Globus pallidus (tissue), 1 donor: ENCODE measurements around the gene TROAP.
A peak's percentile ranks its signal among the peaks of the same experiment; 100 is the strongest.

Source experiments
- DNase-seq: peaks from one replicate; pipeline ENCODE4 v3.0.0-alpha.2; 2015; ENCODE audit warnings: low spot score

The TROAP gene

DNA sequence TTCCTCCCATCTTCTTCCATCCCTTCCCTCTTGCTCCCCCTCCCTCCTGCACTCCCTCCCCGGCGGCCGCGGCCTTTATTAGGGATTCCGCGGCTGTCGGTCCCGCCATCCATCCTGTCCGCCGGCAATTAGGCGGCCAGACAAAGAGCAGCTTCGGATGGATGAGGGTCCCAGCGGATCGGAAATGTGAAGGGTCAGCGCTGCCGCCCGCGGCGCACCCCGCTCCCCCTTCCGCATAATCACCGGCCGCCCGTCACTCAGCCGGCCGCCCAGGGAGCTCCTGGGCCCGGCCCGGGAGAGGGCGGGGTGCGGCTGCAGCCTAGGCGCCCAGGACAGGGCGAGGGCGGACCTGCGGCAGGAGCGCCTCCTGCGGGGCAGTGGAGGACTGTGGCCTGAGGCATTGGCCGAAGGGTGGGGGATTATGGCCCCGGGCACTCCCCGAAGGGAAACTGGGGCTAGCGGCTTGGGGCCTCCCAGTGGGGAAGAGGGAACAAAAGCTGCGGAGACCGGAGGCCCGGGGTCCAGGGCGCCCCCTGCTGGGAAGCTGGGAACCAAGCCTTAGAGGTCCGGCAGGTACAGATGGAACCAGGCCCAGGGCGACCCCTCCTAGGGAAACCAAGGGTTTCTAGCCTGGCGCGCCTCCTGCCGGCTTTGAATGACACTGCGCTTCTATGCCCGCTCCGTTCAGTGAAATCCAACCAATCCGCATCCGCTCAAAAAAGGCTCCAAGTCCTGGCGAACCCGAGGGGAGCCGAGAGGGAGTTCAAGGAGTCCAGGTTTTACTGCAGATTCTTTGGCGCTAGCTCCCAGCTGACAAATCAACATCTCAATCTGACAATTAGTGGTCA is 19.2 kb downstream of the TROAP start:
- DNase-seq, result peak; percentile 63

DNA sequence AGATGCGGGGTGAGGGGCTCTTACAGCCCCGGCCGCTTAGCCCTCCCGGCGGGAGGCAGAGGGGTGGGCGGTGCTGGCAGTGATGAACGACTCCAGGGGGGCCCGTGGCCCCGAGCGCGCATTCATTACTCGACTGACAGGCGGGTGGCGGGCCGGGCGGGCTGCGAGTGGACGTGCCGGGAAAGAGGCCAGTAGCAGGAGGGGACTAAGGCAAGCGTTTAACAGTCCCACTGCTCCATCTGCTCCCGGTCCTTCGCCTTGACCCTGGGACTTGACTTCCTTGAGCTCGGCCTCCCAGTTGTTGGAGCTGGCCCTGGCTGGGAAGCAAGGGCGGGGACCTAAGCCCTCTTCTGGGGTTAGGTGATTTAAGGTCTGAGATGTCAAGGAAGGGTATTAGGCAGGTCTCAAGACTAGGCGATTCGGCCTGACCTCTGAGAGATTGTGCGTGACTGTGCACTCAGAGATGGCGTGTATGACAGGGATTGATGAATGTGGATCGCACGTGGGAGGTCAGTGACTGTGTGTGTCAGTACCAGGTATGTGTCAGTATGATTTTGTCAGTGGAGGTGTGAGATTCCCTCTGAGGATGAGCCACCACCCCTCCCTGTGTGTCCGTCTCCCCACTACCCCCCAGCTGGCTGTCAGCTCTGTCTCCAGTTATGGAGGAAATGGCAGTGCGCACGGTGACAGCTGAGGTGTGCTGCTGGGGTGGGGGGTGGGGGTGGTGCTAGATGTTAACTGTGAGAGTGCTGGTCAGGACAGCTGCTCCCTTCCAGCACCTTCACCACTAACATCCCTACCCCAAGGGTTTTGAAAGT is 20.1 kb downstream of the TROAP start:
- DNase-seq, result no peak

DNA sequence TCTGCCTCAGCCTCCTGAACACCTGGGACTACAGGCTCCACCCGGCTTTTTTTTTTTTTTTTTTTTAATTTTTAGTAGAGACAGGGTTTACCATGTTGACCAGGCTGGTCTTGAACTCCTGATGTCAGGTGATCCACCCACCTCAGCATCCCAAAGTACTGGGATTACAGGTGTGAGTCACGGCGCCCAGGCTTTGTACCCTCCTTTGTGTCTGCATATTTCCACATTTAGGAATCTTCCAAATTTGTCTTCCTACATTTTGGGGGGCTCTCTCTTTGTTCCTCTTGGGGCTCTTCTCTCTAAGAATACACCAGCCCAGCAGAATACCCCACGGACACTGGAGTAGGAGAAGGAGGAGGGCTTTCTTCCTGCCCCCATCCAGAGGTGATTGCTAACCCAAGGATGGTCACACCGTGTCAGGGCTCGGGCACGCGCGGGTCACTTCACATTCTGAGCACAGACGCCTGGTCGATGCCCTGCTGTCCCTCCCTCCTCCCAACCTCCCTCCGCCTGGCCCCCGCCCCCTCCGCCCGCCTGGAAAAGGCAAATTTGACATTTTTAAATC is 21.5 kb downstream of the TROAP start:
- no peak for DNase-seq

DNA sequence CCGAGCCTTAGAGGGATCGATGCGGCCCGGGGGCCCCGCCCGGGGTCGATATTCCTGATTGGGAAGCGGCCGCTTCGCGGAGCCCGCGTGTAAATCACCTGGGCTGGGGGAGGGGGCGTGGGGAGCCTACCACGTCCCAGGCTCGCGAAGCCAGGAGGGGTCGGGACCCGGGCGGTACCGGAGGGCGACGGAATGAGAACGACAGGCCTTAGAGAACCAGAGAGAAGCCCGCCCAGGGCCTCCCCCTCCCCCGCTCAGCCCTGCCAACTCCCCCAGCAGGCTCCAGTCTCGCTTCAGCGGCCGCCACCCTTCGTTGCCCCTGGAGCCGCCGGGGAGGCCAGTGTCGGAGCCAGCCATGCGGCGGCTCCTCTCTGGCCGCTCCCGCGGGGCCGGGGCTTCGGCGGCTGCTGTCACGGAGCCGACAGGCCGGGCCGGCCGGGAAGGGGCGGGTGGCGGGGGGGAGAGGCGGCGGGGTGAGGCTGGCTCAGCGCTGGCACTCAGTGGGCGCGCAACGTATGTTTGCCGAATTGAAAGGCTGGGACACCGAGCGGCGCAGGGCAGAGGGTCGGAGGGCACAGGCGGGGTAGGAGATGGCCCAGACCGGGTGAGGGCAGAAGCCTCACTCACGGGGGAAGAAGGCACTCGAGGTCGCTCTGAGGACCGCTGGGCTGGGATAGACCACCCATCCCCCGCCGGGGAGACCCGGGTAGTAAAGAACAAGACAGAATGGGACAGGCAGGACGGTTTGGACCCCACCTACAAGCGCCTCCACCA is 22.2 kb downstream of the TROAP start:
- no peak for DNase-seq

DNA sequence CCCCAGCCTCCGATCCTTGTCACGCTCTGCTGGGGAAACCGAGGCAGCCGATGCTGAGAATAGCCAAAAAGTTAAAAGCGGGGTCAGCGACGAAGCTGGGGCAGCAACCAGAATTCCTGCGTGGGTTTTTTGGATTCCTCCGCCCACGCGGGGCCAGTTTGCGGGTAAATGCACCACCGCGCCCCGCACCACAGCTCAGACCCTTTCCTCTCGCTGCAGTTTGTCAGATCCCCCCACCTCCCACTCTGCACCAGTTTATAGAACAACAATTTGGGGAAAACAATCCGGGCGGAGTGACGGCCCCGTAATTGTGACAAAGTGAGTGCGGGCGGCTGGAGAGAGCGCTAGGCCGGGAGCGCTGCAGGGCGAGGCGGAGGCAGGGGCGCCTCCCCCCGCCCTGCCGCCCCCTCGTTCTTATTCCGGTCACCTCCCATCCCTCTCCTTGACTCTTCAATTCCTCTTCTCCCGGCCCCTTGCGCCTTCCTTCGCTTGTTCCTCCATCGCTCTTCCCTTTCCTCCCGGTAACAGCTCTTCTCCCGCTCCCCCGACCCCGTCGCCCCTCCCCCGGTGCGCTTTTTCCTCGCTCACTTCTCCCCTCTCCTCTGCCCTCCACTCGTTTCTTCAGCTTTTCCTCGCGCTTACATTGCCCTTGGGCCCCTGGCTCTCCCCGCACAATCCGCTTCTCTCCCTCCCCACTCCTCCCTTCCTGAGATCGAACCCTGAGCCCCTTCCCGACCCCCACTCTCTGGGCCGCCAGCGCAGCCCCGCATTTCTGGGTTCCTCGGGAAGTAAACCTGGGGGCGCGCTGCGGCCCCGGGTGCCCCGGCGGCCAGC is 23.0 kb downstream of the TROAP start:
- DNase-seq, result no peak

DNA sequence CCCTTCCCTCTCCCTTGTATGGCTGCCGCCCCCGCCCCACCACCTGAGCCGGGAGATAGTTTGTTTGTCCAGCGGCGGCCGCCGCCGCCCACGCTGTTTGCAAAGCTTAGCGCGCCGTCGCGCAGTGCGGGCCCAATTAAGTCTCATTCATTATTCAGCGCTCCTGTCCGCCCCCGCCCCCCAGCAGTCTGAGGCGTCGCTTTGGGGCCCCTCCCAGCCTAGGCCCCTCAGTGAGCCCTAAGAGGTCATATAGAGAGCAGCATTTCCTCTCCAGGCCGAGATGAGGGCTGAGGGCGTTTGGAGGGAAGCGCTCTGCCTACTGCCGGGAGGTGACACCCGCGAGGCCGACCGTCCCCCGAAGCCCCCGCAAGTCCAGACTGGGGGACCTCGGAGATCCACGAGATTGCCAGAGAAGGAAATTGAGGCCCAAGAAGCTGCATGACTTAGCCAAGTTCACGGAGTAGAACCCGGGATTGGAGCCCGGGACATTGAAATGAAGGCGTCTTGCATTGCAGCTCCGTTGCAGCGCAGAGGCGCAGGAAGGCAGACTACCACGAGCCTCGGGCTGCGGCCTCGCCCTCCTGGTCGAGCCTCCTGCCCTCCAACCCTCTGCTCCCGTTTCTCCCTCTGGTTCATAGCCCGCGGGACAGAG is 23.7 kb downstream of the TROAP start, which contains the start of gene DNAJC22:
TSS of gene DNAJC22 (plus strand) at position 230 of the 652 bp plus-strand sequence. CDS start 1,985 bp downstream, outside the sequence.
- no peak for DNase-seq

DNA sequence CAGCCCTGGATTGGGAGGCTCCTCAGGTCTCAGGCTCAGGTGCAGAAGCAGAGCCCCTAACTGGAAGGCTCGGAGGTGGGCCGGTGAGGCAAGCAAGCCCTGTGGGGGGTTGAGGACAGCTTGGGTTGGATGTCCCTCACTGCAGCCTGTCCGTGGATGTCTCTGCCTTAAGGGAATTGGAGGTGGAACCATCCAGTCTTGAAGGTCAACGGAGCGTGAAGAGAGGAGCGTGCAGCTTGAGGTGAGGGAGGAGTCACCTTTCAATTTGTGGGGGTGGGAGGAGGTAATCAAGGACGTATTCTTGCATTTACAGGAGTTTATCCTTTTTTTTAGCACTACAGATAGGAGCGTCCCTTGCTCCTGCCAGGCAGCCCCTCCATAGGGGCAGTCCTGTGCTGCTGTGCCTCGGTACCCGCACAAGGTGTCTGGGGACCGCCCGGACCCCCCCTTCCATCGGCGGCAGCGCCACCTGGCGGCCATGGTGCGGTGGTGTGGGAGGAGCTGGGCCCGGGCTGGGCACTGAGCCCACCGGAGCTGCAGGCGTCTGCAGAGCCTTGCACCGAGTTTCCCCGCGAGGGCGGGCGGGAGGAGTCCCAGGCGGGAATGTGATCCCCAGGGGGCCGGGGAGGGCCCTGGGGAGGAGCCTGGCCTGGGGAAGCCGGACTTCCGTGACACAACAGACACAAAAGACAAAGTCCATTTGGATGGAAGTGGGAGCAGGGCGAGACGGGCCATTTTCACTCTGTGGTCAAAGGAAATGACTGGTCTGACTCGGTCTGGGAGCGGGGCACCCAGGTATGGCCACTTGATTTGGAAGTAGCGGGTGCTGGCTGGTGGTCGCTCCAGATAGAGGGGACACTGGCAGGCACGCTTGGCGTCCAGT is 24.5 kb downstream of the TROAP start:
- peak; percentile 95 for DNase-seq

DNA sequence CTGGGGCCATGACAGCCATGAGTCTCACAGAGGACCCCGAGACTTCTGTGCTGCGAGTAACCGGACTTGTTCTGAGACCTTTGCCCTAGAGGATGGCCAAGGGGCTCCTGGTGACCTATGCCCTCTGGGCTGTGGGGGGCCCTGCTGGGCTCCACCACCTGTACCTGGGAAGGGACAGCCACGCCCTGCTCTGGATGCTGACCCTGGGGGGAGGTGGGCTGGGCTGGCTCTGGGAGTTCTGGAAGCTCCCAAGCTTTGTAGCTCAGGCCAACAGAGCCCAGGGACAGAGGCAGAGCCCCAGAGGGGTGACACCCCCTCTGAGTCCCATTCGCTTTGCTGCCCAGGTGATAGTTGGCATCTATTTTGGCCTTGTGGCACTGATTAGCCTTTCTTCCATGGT is 25.7 kb downstream of the TROAP start:
- no peak for DNase-seq

DNA sequence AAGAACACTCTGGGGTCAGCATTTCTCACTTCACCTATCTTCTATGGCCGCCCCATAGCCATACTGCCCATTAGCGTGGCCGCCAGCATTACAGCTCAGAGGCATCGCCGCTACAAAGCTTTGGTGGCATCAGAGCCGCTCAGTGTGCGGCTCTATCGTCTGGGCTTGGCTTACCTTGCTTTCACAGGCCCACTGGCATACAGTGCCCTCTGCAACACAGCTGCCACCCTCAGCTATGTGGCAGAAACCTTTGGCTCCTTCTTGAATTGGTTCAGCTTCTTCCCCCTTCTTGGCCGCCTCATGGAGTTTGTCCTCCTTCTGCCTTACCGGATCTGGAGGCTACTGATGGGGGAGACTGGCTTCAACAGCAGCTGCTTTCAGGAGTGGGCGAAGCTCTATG is 26.2 kb downstream of the TROAP start:
- DNase-seq, result no peak

DNA sequence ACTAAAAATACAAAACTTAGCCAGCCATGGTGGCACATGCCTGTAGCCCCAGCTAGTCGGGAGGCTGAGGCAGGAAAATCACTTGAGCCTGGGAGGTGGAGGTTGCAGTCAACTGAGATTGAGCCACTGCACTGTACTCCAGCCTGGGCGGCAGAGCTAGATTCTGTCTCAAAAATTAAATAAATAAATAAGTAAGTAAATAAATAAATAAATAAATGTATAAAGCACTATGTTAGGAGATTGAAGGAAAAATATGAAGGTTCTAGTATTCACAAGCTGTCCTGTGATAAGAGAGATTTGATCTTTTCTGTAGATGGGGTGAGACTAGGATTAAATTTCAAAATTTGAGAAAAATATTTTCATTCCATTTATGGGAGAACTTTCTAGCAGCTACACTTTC is 29.3 kb downstream of the TROAP start:
- no peak for DNase-seq

DNA sequence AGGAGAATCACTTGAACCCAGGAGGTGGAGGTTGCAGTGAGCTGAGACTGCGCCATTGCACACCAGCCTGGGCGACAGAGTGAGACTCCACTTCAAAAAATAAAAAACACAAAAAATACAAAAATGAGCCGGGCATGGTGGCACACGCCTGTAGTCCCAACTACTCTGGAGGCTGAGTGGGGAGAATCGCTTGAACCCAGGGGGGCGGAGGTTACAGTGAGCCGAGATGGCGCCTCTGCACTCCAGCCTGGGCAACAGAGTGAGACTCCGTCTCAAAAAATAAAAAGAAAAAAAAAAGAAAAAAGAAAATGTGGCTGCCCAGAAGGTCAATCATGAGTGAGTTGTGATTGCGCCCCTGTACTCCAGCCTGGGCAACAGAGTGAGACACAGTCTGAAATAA is 32.9 kb downstream of the TROAP start:
- no peak for DNase-seq

DNA sequence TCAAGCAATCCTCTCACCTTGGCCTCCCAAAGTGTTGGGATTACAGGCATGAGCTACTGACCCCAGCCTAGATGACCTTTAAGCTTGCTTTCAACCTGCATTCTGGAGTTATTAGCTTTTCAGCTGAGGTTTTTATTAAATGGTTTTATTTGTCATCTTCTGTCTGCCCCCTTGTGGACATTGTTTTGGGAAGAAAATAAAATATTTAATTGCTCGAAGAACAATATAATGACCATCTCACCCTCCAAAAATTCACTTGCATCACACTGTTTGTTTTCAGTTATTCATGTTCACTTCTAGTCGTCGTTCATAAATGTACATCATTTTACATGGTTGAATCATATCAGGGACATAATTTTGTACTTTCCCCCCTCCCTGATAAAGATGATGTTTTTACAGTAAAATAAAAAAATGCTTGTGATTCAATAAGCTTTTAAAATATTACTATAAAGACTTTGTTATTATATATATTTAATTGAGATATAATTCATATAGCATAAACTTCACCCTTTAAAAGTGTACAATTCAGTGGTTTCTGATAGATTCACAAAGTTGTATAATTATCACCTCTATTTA is 34.1 kb downstream of the TROAP start:
- DNase-seq, result no peak

DNA sequence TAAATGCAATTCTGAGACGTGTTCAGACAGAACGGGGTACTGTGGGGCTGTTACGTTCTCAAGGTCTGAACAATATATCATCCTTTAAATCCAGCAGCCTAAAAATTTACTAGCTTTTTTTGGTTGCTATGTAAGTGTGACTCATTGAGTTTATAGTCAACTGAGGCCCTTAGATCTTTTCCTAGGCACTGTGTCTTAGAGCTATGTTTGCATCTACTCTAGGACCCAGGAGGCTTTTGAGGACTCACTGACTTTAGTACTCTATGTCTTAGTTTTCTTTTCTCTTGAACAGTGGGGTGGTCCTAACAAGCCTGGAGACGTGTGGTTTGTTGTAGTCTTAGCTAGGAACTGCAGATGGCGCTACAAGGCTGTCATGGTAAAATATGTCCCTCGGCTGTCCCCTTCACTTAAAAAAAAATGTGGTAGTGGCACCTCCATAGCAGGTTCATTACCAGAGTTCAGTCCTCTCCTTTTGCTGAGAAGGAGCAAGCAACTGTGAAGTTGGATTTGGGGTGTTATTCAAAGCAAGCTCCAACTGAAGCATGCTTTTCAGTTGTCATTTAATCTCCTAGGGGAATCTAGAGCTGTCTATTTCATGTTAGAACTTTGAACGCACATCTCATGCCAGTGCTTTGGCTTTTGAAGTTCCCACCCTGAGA is 35.6 kb downstream of the TROAP start:
- DNase-seq, result peak; percentile 51

DNA sequence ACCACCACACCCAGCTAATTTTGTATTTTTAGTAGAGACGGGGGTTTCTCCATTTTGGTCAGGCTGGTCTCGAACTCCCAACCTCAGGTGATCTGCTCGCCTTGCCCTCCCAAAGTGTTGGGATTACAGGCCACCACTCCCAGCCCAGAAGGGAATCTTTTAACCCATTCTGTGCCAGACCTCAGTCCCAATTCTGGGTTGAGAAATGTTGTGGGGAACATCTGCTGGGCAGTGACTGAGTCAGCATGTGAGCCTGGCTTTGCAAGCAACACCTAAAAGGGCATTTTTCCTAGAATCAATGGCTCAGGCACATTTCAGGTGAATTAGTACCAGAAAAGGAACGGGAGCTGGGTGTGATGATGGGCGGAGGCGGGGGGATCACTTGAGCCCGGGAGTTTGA is 36.6 kb downstream of the TROAP start:
- no peak for DNase-seq

DNA sequence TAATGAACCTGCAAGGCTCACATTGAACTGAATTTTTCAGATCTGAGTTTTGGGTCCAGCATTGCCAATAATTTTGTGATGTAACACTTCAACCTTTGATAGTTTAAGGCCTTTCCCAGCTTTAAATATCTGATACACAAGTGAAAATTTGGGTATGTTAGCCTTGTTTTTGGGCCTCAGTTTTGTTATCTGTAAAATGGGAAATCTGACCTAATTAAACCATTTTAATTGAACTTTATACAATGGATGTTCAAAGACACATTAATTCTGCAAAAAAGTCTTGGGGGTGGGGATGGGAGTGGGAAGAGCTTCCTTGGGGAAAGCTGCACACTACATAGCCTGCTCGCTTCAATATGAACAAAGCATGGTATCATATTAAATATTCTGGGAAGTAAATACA is 39.0 kb downstream of the TROAP start:
- DNase-seq, result no peak

DNA sequence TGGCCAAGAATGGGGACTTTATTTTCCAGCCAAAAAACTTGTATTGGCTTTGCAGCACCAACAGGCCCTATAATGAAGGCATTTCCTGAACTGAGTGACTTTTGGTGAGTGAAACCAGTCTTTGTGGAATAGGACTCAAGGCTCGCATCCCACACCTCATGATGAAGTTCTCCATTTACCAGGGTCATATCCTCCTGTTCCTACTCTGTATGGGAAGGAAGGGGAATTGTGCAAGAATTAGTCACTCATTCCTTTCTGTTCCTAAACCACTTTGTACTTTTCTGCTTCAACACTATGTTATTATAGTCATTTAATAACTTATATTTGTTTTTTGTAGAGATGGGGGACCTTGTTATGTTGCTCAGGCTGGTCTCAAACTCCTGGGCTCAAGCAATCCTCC is 41.9 kb downstream of the TROAP start:
- no peak for DNase-seq

DNA sequence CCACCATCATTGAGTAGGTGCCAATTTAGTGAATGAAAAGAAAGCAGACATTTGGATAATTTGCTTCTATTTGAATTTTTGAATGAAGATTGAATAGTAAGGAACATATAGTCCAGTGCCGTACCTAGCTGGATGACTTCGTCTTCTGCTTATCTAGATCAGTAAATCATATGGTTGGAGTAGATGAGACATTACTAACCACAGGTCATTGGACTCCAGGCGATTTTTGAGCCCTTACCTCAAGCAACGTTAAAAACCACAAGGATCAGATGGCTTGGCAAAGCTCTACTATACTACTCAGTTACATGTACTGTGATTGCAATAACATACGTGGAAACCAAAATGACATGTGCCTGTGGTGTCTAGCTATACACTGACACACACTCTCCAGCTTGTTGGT is 42.5 kb downstream of the TROAP start:
- no peak for DNase-seq

DNA sequence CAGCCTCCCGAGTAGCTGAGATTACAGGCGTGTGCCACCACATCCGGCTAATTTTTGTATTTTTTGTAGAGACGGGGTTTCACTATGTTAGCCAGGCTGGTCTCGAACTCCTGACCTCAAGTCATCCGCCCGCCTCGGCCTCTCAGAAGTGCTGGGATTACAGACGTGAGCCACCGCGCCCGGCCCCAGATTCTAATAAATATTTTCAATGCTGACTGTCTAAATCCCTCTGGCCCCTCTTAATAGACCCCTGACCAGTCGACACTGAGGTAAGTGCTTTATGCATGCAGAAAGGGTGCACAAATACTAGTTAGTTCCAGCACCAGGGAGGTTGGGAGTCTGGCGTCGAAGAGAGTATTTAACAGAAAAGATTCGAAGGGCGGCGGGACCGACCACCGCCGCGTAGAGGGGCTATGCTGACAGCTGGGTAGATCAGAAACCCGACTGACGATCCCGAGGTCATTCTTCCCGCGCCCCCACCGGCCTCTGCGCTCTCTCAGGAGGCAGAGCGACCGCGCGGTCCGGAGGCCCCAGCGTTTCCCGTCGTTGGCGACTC is 43.1 kb downstream of the TROAP start:
- no peak for DNase-seq
